Measurements from ENCODE around the gene GNG7.
"Not testable (repeated sequence)": the region's sequence is repeated elsewhere in the genome, so short reads cannot be mapped to it uniquely, and the experiment has no call there.

Gene GNG7

GRCh38 chr19:2534423-2535013 is 168.0 kb downstream of the GNG7 start:
- no peak for DNase-seq

GRCh38 chr19:2533686-2534422 is 168.6 kb downstream of the GNG7 start:
- no peak for DNase-seq

- DNase-seq: no peak
Observed at GRCh38 chr19:2533072-2533425, 169.4 kb downstream of the GNG7 start.

GRCh38 chr19:2532252-2533071 is 170.0 kb downstream of the GNG7 start:
- DNase-seq: no peak

- not testable (repeated sequence) for DNase-seq
Observed at GRCh38 chr19:2529942-2530341, 172.6 kb downstream of the GNG7 start.

GRCh38 chr19:2529473-2529918 is 173.0 kb downstream of the GNG7 start:
- DNase-seq: no peak

- DNase-seq: no peak
Observed at GRCh38 chr19:2528675-2529101, 173.8 kb downstream of the GNG7 start.

GRCh38 chr19:2527686-2528085 is 174.8 kb downstream of the GNG7 start:
- no peak for DNase-seq

- DNase-seq: no peak
Observed at GRCh38 chr19:2527171-2527570, 175.3 kb downstream of the GNG7 start.

- DNase-seq: no peak
Observed at GRCh38 chr19:2524840-2525723, 177.4 kb downstream of the GNG7 start.

- DNase-seq: no peak
Observed at GRCh38 chr19:2524361-2524839, 178.1 kb downstream of the GNG7 start.

GRCh38 chr19:2523630-2524311 is 178.7 kb downstream of the GNG7 start:
- DNase-seq: no peak

- DNase-seq: no peak
Observed at GRCh38 chr19:2519482-2519881, 183.0 kb downstream of the GNG7 start.

- not testable (repeated sequence) for DNase-seq
Observed at GRCh38 chr19:2518856-2519255, 183.6 kb downstream of the GNG7 start.

GRCh38 chr19:2517881-2518601 is 184.5 kb downstream of the GNG7 start:
- no peak for DNase-seq

- DNase-seq: no peak
Observed at GRCh38 chr19:2516727-2517126, 185.8 kb downstream of the GNG7 start.

GRCh38 chr19:2514981-2515518 is 187.4 kb downstream of the GNG7 start:
- DNase-seq: no peak

- no peak for DNase-seq
Observed at GRCh38 chr19:2512523-2513431, 189.7 kb downstream of the GNG7 start.

- no peak for DNase-seq
Observed at GRCh38 chr19:2511991-2512390, 190.5 kb downstream of the GNG7 start.
